PFSK-1 (cell line): Measurements from ENCODE around the gene CSPG4.
A peak's percentile ranks its signal among the peaks of the same experiment; 100 is the strongest.

Experiments
- FOXP2 ChIP-seq: optimal IDR thresholded peaks from 2 replicates; pipeline ENCODE3; 2011; ENCODE audit warnings: borderline replicate concordance, control low read depth, inconsistent platforms; ENCODE audit not compliant: insufficient read depth; ENCODE audit errors: extremely low read length, extremely low read depth
- POLR2AphosphoS5 ChIP-seq: IDR thresholded peaks from 2 replicates; pipeline ENCODE4 v1.6.1; 2012; ENCODE audit warnings: low read depth, mild to moderate bottlenecking, control low read depth, low read length, moderate library complexity
- REST ChIP-seq, 2 experiments: IDR thresholded peaks; 2 replicates each; pipeline versions ENCODE4 v1.6.1 to v1.8.0; 2011 to 2012; ENCODE audit warnings: low read depth in 2 of 2, low read length in 2 of 2, control low read depth in 1 of 2, inconsistent platforms in 1 of 2, mild to moderate bottlenecking in 1 of 2, moderate library complexity in 1 of 2; ENCODE audit not compliant: insufficient read depth in 1 of 2
- SIN3A ChIP-seq: IDR thresholded peaks from 2 replicates; pipeline ENCODE4 v1.6.1; 2012; ENCODE audit warnings: mild to moderate bottlenecking, low read length, moderate library complexity, borderline replicate concordance; ENCODE audit not compliant: insufficient read depth
- TAF1 ChIP-seq: IDR thresholded peaks from 2 replicates; pipeline ENCODE4 v1.6.1; 2012; ENCODE audit warnings: low read length, control low read depth, borderline replicate concordance; ENCODE audit not compliant: insufficient read depth

The CSPG4 gene

GRCh38 chr15:75641603-75642002 is 71.0 kb downstream of the CSPG4 start:
- TF ChIP-seq TAF1 (no peak), POLR2AphosphoS5 (no peak), FOXP2 (no peak), SIN3A (no peak), REST (IDR thresholded peaks at IDR 0.05; ENCODE audit: insufficient read depth in 1 of 2, low read depth in 2 of 2, low read length in 2 of 2) (no peak)

GRCh38 chr15:75641179-75641503 is 71.5 kb downstream of the CSPG4 start:
- TF ChIP-seq TAF1 (no peak), REST (IDR thresholded peaks at IDR 0.05; ENCODE audit: insufficient read depth in 1 of 2, low read depth in 2 of 2, low read length in 2 of 2) (no peak), FOXP2 (no peak), SIN3A (no peak), POLR2AphosphoS5 (no peak)

GRCh38 chr15:75640483-75641178 is 72.0 kb downstream of the CSPG4 start:
- TF ChIP-seq TAF1 (no peak), SIN3A (no peak), POLR2AphosphoS5 (no peak), REST (IDR thresholded peaks at IDR 0.05; ENCODE audit: insufficient read depth in 1 of 2, low read depth in 2 of 2, low read length in 2 of 2) (no peak), FOXP2 (no peak)

GRCh38 chr15:75639709-75640482 is 72.8 kb downstream of the CSPG4 start, which contains the start of gene IMP3:
Gene IMP3 (minus strand): TSS chr15:75640224. CDS start chr15:75640168, 56 bp downstream.
- TF ChIP-seq SIN3A (peak; percentile 48; the same call in 1 of the 2 replicates), FOXP2 (peak; percentile 63), REST (IDR thresholded peaks at IDR 0.05; ENCODE audit: insufficient read depth in 1 of 2, low read depth in 2 of 2, low read length in 2 of 2) (peak; percentile 27 to 60; a peak in 2 of 4 replicates), POLR2AphosphoS5 (peak; percentile 96), TAF1 (peak; percentile 93)
